HG02884 (cell line): ENCODE measurements around the gene NAA40.

ENCODE experiments used
- ATAC-seq: cut with Tn5 transposase; IDR thresholded peaks from one replicate; pipeline ENCODE4 v1.9.1; 2021; ENCODE audit warnings: mild to moderate bottlenecking, moderate library complexity; ENCODE audit not compliant: unreplicated experiment

NAA40 gene

DNA sequence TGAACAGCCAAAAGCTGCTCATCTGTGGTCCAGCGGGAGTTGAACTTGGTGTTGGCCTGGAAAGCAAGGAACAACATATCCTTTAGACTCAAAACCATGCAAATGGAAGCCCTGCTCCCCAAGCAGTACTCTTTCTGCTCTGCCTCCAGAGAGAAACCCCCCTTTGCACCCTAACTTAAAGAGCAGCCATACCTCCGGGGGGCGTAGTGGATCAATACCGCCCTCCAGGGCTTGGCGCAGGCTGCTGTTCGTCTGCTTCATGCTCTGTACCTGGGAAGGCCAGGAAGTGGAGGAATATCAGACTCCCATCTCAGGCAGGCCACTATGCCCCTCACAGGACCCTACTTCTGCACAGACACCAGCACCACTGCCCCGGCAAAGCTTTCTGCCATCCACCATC is 26.1 kb upstream of the NAA40 start:
- no peak for ATAC-seq

DNA sequence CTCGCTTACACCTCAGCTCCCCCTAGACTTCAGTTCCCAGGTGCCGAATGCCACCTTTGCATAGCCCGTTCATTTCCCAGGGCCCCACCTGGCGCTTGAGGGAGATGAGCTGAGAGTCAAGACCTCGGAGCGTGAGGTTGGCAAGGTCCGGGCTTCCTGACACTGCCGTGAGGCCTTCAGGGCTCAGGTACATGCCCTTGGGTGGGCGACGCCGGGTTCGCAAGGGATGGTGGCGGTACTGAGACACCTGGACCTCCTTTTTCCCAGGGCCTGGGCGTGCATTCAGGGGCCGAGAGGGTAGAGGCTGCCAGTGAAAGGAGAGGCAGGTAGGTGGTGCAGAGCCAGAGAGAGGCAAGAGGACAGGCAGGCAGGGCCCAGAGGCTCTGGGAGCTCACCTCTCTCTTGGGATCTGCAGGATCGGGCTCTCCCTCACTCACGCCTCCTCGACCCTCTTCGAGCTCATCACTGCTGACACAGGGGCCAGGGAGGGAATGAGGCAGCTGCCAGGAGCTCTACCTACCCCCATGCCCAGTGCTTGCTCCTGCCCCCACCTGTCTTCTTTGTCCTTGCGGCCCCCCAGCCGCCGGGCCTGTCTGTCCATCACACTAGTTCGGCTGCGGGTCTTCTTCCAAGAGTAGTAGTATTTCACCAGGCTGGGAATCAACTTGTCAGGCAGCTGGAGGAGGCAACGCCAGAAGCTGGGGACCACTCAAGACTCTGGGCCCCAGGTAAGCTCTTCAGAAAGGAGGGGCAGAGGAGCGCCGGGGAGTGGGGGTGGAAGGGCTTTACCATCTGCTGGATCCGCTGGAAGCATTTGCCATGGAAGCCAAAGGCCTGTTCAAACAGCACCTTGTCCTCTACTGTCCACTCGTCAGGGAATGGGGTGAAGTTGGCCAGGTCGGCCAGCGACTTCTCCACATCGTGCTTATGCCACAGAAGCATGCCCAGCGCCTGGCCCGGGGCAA is 24.7 kb upstream of the NAA40 start:
- ATAC-seq = no peak

DNA sequence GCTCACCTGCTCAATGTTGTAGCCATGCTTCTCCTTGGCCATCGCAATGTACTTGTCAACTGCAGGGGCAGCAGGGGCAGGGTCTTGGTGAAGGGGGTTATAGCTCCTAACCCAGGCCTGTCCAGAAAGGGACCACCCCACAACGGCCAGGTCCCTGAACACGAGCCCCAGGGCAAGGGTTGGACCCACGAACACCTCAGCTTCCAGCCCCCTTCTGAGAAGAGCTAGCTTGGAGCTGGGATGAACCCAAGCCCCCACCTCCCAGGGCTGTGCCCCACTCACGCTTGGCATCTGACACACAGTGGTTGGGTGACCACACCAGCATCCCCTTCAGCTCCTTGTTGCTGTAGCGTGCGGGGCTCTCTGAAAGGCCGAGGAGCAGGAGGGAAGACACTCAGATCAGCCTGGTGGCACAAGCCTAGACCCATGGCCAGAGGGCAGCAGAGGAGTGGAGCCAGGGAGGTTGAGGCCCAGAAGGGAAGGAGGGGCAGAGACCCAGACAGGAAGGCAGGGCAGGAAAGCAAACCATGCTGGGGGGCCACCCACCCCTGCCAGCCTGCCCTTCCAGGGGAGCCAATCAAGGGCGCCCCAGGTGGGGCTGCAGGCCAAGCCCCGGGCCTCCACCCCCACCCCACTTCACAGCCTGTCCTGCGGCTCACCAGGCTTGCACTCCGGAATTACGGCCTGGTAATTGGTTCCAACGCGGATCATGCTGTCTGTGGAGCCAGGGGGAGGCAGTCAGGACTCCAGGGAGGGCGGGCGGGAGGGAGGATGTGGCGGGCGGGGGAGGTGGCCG is 23.7 kb upstream of the NAA40 start:
- no peak for ATAC-seq

DNA sequence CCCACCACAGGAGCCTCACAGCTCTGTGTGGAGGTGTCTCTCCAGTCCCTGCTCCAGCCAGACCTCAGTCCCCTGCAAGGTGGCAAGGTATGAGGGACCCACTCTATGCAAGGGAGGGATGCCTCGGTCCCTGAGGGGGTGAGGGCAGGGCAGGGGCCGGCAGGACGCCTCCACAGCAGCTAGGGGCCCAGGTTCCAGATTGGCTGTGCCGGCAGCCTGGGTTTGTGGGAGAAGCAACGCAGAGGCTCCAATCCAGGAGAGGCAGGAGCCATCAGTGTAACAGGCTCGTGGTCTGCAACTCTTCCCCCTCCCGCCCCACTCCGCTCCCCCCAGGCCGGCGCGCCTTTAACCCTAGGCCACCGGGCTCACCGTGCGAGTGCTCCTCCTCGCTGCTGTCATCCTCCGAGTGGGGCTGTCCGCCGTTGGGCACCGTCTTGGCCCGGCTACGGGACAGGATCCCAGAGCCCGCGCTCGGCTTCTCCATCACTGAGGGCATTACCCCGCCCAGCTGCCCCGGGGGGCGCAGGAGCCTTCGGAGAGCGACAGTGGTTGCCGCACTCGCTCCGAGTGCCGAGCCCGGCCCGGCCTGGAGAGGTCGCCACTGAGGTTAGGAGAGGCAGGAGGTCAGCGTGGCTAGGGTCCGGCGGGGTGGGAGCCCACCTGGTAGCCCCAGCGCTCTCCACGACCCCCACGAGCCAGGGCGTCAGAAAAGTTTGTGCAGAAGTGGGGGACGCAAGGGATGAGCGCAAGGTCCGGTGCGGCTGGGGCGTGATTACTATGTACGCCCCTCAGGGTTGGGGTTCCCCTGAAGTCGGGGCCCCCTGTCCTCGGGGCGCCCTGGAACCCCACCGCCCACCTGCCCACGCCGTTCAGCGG is 22.6 kb upstream of the NAA40 start:
- no peak for ATAC-seq

DNA sequence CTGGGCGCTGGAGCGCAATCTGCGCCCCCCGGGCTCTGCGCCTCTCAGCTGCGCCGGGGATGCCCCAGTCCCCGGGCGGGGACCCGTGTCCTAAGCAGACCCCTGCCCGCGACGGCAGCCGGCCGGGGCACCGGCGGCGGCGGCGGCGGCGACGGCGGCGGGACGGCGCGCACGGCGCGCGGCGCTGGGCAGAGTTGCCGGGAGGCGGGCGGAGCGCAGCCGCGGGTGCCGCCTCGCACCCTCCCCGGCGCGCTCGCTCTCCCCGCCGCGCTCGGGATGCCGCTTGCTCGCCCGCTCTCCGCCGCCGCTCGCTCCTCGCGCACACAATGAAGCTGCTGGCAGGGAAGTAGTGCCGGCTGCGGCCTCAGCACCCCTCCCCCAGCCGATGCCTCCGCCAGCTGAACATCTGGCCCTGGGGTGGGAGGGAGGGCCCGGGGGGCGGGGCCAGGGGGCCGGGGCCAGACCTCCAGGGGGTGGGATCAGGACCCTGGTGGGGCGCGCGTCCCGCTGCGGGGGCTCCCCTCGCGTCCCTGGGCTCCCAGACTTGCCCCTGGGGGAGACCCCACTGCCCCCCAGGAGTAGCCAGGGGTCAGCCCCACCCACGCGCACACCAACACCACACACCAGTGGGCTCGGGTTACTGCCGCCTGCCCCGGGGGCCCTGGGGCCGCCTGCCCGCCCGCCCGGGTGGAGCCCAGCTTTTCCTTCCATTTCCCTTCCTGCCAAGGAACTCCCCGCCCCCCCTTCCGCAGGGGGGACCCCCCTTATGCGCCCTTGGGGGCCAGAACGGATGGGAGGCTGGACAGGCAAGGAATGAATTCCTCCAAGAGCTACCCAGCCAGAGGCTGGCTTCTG is 21.7 kb upstream of the NAA40 start, which contains the start of gene RCOR2:
Gene RCOR2, minus strand, starts transcription at position 328 of the 855 bp plus-strand sequence. CDS start 708 bp downstream, outside the sequence.
- no peak for ATAC-seq

DNA sequence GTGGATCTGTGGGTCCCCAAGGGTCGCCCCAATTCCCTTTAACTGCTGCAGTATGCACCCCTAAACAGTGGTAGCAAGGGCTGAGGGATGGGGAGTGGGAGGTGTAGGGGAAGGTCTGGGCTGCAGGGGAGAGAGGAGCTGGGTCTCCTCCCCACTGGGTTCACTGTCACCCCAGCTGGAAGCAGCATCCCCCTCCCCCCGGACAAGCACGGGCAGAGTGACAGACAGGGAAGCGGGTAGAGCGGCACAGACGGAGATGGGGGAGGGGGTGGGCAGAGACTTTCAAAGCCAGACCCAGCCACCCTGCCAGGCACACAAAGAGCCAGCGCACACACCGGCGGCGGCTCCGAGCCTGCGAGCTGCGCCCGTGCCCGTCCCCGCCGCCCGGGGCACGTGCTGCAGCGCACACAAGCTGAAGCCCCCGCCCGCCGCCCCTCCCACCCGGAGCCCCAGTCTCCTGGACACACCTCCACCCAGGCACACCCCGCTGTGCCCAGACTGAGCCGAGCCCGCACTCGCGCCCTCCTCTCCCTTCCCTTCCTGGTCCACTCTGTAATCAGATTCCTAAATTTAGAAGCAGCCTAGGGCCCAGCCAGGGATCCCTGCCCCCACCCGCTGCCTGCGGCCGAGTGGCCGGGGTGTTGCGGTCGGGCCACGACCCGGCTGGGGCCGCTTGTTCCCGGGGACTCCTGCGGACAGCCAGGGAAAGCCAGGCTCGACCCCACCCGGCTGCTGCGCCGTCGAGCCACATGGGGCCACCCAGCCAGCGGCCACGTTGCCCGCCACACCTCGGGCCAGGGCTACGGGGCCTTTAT is 20.9 kb upstream of the NAA40 start:
- ATAC-seq = no peak

DNA sequence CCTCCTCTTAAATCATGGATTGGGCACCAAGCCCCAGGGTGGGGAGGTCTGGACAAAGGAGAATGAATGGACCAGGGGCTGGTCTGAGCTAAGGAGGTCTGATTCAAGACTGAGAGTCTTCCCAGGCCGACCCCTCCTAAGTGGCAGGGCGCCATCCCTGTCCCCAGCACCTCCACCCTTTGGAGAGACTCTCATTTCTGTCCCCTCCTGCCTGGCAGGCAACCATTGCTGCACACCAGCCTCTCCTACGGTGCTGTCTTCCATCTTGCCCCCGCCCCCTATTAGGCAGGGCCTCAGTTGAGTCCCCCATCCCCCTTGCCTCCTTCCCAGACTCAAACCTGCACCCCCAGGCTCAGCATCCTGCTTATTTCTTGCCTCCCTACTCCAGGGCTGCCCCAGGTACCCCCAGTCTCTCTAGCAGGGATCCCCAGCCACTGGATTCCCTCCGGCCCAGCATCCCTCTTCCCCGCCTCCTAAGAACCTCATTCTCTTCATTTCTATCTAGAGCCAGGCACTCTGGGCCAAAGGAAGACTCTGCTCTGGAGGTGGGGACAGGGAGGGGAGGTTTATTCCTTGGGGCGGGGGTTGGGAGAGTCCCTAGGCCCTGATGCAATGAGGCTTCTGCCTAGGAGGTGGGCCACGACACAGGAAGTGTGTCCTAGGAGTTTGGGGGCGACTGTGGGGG is 20.2 kb upstream of the NAA40 start:
- no peak for ATAC-seq

DNA sequence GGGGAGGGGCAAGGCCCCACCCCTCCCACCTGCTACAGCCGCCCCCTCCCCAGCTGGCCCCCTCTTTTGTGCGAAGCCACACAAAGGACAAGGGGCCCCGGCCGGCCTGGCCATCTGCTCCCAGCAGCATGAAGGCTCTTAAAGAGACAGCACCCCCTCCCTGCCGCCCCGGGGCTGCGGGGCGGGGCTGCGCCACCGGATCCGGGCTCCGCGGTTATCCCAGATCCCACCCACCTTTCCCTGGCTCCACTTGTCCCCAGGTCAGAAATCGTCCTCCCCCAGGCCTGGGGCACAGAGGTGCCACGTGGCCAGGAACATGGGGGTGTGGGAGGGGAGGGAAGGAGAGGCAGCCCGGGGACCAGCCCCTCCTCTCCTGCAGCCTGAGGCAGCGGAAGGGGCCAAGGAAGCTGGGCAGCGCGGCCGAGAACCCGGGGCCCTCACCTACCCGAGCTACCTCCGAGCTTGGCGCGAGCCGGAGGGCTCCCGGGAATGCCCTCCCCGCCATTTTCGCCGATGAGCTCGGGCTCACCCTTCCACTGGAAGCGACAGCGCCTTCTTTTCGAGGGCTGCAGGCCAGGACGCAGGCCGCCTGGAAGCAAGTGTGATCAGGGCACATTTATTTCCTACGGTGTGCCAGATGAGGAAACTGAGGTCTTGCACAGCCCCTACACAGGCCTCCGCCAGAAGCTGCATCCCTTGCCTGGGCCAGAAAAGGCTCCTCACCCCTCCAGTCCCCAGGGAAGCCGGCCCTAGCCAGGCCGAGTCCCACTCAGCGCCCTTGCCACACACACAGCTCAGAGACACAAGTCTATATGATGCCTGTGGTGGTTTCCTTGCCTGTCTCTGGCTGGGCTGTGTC is 19.3 kb upstream of the NAA40 start:
- no peak for ATAC-seq

DNA sequence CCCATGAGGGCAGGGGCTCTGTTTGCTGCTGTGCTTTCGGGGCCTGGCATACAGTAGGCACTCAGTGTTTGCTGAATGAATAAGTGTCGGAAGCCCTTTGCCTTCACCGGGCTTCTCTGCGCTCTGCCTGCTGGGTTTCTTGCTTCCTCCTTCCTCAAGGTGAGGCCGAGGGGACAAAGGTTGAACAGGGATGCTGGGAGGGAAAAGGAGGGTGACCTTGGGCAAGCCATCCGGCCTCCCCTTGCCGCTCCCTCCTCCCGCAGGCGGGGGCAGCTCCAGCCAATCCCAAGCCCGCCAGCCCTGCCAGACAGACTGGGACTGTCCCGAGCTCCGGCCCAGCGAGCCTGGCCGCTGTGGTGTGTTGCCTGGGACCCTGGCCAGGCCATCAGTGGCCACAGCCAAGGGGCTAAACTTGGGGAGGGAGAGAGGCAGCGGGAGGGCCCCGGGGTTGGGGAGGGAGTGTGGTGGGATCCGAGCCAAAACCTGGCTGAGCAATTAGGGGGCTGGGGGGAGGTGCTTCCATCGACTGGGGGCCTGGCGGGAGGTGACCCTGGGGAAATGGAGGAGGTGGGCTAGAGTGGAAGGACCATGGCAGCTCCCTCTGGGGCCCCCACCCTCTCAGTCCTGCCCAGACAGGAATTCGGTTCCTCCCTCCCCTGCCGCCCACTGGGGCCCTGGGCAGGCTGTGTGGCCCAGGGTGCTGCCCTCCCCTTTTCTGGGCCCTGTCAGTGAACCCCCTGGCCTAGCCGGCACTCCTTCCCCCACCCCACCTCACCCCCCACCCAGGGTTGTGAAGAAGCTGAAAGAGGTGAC is 18.5 kb upstream of the NAA40 start:
- no peak for ATAC-seq

DNA sequence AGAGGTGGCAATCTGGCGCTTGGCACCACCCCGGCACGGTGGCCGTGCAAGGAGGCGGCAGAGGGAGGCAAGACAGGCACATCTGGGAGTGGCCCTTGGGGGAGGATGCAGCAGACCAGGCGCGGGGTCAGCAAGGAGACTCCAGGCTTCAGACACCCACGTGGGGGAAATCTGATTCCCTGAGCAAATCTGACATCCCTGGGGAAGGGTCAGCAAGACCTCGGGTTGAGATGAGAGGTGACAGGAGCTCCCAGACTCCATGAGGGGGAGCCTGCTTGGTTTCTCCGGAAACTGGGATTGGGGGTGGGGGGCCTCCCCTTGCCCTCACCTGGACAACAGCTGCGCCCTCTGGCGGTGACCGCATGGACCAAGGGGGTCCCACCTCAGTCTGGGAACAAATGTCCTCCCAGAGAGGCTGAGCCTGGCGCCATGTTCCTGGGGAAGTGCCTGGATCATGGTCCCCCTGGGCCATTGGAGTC is 17.8 kb upstream of the NAA40 start:
- no peak for ATAC-seq

DNA sequence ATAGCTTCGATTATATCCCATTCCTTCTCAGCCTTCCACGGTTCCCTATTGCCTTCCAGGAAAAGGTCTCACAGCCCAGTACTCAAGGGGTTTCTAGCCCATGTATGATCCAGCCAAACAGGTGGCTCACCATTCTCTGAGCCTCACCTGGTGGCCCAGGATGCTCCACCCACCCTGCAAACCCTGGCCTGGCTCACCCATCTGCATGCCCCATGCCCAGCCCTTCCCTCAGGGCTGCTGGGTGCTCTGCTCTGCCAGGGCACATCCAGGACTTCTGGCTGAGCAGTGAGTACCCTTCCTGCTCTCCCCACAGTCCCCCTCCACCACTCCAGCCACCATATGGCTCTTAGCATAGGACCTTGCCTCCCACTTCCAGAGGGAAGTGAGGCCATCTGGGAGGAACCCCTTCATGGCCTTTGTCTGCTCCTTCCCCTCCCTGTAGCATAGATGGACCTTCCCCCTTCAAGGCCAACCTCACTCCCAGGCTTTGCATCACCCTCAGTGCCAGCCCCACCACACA is 16.1 kb upstream of the NAA40 start:
- ATAC-seq = no peak

DNA sequence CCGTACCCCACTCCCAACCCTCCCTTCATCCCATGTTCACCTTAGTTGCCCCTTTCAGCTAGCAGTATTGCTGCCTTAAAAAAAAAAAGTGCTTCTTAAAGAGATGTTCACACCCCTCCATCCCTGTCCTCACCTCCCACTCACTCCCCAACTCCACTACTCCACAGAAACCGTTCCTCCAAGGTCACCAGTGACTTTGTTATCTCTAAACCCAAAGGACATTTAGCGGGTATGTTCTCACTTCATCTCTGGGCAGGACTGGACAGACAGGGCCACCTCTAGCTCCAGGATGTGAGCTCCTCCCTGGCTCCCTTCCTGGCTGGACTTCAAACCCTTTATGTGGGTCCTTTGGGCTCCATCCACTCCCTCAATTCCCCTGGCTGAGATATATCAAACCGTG is 15.5 kb upstream of the NAA40 start:
- no peak for ATAC-seq

DNA sequence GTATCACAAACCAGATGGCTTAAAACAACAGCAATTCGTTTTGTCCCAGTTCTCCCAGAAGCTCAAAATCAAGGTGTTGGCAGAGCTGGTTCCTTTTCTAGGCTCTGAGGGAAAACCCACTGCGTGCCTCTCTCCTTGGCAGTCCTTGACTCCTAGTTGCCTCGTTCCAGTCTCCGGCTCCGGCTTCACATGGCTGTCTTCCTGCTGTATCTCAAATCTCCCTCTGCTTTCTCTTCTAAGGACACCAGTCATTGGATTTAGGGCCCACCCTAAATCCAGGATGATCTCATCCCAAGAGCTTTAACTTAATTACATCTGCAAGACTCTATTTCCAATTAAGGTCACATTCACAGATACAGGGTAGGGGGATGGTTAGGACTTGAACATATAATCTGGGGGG is 9.2 kb upstream of the NAA40 start:
- no peak for ATAC-seq

DNA sequence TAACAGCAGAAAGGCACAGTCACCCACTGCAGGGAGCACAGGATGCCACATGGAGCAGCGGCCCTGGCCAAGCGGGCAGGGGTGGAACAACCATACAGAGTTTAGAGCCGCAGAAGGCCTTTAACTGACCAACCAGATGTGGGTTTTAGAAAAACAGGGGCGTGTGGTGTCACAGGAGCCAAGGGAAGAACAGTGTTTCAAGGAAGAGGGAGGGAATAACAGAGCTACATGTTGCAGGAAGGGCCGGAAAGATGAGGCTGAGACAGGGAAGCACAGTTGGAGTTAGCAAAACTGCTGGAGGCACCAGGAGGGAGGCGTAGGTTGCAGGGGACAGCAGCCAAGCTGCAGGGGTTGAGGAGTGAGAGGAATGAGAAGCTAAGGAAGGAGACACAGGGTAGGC is 7.8 kb upstream of the NAA40 start:
- ATAC-seq = no peak

DNA sequence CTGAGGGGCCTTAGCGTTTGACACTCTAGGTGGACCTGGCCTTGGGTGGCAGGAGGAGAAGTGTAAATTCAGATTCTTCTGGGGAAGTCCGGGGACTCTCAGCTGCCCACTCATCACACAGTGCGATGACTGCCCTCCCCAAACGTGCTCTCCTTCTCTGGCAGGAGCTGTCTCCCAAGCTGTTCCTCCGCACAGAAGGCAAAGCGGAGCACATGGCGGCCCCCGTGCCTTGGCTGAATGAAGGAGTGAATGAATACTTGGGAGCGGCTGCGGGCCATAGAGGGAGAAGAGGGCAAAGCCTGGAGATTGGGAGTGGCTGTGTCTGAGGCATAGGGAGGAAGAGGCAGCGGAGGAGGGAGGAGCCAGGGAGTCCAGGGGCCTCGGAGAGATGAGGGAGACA is 6.9 kb upstream of the NAA40 start:
- ATAC-seq = no peak

DNA sequence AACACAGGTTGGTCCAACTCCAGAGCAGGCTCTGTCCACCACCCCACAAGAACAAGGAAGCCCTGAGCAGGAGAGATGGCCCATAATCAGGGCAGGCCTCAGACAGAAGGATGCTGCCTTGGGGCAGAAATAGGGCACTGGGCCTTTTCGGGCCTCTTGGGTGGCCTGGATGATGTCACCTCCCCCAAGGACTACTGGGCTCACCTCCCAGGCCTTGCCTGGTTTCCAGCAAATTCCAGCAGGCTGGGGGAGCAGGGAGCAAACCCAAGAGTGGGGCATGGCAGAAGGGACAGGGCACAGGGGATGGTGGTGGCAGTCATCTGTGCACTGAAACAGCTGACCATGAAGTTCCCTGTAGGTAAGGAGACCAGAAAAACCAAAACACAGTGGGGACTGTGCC is 5.3 kb upstream of the NAA40 start:
- no peak for ATAC-seq
